Activated naive CD8-positive, alpha-beta T cell (primary cell): Measurements from ENCODE around the gene CMSS1.
A peak's percentile ranks its signal among the peaks of the same experiment; 100 is the strongest.
"Not testable (repeated sequence)": the region's sequence is repeated elsewhere in the genome, so short reads cannot be mapped to it uniquely, and the experiment has no call there.

ENCODE experiments used
- H3K27ac Mint-ChIP-seq: one replicate; pipeline ENCODE4 v1.8.0; 2021; ENCODE audit warnings: mixed read lengths
- H3K27me3 Mint-ChIP-seq: one replicate; pipeline ENCODE4 v1.8.0; 2021; ENCODE audit warnings: mixed read lengths
- H3K36me3 Mint-ChIP-seq: one replicate; pipeline ENCODE4 v1.8.0; 2021; ENCODE audit warnings: mixed read lengths
- H3K4me1 Mint-ChIP-seq: one replicate; pipeline ENCODE4 v1.8.0; 2021; ENCODE audit warnings: low read depth, mixed read lengths
- H3K4me3 Mint-ChIP-seq: one replicate; pipeline ENCODE4 v1.8.0; 2021; ENCODE audit warnings: mild to moderate bottlenecking, mixed read lengths
- H3K9me3 Mint-ChIP-seq: one replicate; pipeline ENCODE4 v1.8.0; 2021; ENCODE audit warnings: low read depth, mixed read lengths

Gene CMSS1

DNA sequence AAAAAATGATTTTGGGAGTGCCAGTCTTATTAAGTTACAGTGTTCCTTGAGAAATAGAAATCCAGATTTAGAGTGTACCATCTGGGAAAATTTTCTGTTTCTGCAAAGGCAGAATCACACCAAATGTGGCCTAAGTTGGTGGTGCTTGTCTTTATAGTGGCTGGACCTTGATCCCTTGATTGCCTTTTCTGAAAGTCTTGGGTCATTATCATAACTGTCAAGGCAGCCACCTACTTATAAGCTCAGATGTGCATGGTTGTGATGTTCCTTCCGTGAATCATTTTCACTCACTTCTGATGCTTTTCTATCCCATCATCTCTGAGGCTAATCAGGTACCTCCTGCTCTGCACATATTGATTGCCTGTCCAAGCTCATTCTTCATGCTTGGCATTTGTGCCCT, 20.1 kb downstream of the CMSS1 start:
- Mint-ChIP-seq H3K9me3 (no peaks in the 10 kb centered on the region), H3K27me3 (no peaks in the 10 kb centered on the region), H3K36me3 (no peaks in the 10 kb centered on the region), H3K4me1 (peaks cover 8% of the 10 kb centered on the region), H3K4me3 (no peak overlapping the region), H3K27ac (no peak overlapping the region)

DNA sequence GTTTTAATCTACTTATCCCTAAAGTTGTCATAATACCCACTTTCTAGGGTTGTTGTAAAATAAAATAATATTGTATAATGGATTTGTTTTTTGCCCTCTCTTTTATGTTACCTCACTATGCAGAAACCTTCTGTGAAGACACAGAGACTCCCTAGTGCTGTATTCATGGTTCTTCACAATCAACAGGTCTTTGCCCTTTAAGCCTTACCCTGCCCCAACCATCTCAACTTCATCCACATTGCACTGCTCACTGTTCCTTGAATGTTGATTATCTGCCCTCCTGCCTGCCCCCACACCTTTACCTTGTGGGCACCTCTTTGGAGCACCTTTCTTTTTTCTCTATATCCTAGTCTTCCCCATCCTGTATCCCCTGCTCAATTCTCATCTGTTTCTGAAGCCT, 21.1 kb downstream of the CMSS1 start:
- H3K36me3 Mint-ChIP-seq, result no peaks in the 10 kb centered on the region
- H3K4me3 Mint-ChIP-seq, result no peak overlapping the region

DNA sequence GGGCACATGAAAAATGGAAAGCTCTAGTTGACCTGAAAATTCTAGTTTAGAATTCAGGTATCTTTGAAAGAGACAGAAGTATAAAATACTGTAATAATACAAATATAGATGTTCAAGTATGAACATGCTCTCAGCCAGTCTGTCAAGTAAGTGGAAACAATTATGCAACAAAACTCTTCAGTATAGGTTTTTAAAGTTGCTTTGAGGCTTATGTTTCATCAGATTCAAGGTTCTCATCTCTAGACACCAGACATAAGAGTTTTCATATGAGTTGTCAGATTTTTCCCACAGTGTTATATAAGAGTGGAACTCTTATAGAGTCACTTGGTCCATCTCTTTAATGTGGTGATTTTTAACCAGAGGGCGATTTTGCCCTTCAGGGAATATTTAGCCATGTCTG, 22.0 kb downstream of the CMSS1 start:
- no peaks in the 10 kb centered on the region for H3K9me3 Mint-ChIP-seq
- peaks cover 5% of the 10 kb centered on the region for H3K4me1 Mint-ChIP-seq
- H3K36me3 Mint-ChIP-seq, result no peaks in the 10 kb centered on the region
- no peak overlapping the region for H3K4me3 Mint-ChIP-seq
- peak overlapping the region; percentile 2 for H3K27ac Mint-ChIP-seq
- H3K27me3 Mint-ChIP-seq, result no peaks in the 10 kb centered on the region

More for the DNA sequence above, 21.1 kb downstream of the CMSS1 start:
- peaks cover 3% of the 10 kb centered on the region for H3K4me1 Mint-ChIP-seq
- no peak overlapping the region for H3K27ac Mint-ChIP-seq
- H3K9me3 Mint-ChIP-seq, result no peaks in the 10 kb centered on the region
- H3K27me3 Mint-ChIP-seq, result no peaks in the 10 kb centered on the region

DNA sequence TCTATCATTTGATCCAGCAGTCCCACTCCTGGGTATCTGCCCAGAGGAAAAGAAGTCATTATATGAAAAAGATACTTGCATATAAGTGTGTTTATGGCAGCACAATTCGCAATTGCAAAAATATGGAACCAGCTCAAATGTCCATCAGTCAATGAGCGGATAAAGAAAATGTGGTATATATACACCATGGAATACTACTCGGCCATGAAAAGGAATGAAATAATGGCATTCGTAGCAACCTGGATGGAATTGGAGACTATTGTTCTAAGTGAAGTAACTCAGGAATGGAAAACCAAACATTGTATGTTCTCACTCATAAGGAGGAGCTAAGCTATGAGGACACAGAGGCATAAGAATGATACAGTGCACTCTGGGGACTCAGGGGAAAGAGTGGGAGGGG, 24.3 kb downstream of the CMSS1 start:
- peaks cover 18% of the 10 kb centered on the region for H3K4me1 Mint-ChIP-seq
- H3K36me3 Mint-ChIP-seq, H3K27me3 Mint-ChIP-seq: not testable (repeated sequence)

DNA sequence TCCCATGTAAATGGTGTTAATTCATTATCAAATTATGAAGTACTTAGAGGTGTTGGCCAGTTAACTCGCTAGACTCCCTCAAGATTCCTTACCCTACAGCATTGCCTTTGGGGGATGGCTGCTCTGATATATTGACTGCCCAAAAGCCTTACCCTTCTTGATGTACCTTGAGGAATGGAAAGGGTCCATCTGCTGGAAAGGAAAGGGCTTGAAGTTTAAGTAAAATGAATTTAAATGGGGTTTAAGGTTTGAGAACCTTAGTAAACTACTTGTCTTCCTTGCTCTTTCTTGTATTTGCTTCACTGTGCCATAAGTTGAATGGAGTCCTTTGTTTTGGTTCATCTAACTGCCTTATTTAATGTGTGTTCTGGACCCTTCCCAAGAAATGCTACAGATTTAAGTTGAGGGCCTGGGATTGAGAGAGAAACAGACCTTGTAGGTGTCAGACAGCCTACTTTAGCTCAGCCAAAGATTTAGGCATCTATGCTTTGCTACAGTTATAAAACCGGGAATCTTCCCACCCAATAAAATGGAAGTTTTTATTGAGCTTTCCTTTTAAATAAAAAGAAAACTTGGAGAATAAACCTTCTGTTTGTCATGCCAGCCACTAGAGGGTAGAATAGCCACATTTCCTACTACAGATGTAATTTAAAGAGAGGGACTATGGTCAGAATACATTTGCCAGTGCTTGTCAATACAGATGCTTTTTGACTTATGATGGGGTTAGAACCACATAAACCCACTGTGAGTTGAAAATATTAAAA, 25.3 kb downstream of the CMSS1 start:
- peaks cover 19% of the 10 kb centered on the region for H3K4me1 Mint-ChIP-seq
- peaks cover 2% of the 10 kb centered on the region for H3K36me3 Mint-ChIP-seq
- no peak overlapping the region for H3K4me3 Mint-ChIP-seq
- H3K27me3 Mint-ChIP-seq, result no peaks in the 10 kb centered on the region
- no peak overlapping the region for H3K27ac Mint-ChIP-seq
- no peaks in the 10 kb centered on the region for H3K9me3 Mint-ChIP-seq

More for the DNA sequence above, 24.3 kb downstream of the CMSS1 start:
- H3K27ac Mint-ChIP-seq, H3K4me3 Mint-ChIP-seq, H3K9me3 Mint-ChIP-seq: not testable (repeated sequence)

DNA sequence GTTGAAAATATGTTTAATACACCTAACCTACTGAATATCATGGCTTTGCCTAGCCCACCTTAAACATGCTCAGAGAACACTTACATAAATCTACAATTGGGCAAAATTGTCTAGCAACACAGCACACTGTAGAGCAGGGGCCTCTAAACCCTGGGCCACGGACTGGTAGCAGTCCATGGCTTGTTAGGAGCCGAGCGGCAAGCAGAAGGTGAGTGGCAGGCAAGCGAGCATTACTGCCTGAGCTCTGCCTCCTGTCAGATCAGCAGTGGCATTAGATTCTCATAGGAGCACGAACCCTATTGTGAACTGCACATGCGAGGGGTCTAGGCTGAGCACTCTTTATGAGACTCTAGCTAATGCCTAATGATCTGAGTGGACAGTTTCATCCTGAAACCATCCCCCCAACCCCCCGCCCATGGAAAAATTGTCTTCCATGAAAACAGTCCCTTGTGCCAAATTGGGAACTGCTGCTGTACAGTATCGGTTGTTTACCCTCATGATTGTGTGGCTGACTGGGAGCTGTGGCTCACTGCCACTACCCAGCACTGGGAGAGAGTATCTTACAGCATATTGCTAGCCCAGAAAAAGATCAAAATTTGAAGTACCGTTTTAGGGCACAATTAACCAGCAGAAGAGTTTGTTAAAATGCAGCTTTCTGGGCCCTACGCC, 26.1 kb downstream of the CMSS1 start:
- Mint-ChIP-seq H3K4me1 (peaks cover 22% of the 10 kb centered on the region), H3K9me3 (no peaks in the 10 kb centered on the region), H3K27ac (no peak overlapping the region), H3K4me3 (no peak overlapping the region), H3K36me3 (peaks cover 2% of the 10 kb centered on the region), H3K27me3 (no peaks in the 10 kb centered on the region)

DNA sequence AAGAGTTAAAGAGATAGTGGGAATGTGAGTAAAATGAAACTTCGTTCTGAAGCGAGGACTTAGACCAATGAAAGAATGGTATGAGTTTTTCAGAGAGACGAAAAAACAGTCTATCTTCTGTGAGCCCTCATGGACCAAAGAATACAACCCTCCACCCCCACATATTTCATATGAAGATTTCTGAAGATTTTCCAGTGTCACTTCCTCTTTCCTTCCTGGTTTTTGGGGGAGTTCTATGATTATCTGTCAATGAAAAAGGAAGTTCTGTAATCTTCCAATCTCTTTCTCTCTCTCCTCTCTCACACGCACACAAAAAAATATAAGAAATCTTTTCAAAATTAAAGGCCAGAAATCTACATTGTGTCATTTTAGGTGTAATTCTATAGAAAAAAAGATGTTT, 27.7 kb downstream of the CMSS1 start:
- Mint-ChIP-seq H3K27me3 (no peaks in the 10 kb centered on the region), H3K4me3 (no peak overlapping the region), H3K4me1 (peaks cover 20% of the 10 kb centered on the region), H3K9me3 (no peaks in the 10 kb centered on the region), H3K36me3 (peaks cover 2% of the 10 kb centered on the region), H3K27ac (no peak overlapping the region)

DNA sequence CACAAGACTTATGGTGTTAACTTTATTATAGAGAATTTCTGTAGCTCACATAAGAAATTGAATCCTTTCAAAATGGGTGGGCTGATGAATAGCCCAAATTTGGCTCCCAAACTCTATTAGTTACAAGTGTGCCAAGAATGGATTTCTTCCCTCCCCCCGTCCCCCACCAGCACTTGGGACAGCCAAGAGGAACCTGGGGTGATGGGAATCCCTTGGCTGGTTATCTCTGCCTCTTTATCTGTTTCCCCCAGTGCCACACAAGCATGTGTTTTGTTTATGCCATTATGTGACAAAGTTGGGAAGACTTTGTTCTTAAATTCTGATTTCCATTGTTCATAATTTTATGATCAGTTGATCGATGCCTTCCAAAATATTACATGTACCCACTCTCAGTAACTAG, 28.3 kb downstream of the CMSS1 start:
- H3K4me1 Mint-ChIP-seq, result peaks cover 20% of the 10 kb centered on the region
- no peak overlapping the region for H3K4me3 Mint-ChIP-seq
- no peaks in the 10 kb centered on the region for H3K9me3 Mint-ChIP-seq
- no peak overlapping the region for H3K27ac Mint-ChIP-seq
- peaks cover 2% of the 10 kb centered on the region for H3K36me3 Mint-ChIP-seq
- H3K27me3 Mint-ChIP-seq, result no peaks in the 10 kb centered on the region

DNA sequence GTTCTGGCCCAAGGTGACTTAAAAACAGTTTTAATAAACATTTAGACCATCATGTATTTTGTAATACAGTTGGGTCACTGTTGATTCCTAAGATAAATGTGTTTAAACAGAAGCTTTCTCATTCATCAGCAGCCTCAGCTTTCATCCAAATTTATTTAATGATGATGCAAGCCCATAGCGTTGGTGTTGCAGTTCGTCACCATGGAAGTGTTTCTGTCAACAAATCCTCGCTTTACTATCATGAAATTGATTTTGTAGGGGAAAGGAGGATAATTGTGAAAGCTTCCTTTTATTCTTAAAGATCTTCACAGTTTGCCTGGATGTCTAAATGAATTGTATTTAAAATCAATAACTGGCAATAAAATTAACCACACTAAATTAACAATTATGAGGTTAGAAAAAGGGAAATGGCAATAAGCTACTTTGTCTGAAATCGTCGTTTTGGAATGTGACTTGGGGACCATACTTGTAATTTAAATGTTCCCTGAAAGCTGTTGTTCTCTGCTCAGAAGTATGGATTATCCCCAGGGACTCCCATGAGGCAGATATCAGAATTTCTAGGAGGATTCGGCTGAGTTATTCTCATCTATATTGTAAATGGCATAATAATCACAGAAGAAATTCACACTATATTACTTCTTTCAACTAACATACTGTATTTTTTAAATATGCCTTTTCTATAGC, 29.0 kb downstream of the CMSS1 start:
- Mint-ChIP-seq H3K9me3 (no peaks in the 10 kb centered on the region), H3K36me3 (peaks cover 2% of the 10 kb centered on the region), H3K4me3 (no peak overlapping the region), H3K27me3 (no peaks in the 10 kb centered on the region), H3K27ac (no peak overlapping the region), H3K4me1 (peaks cover 20% of the 10 kb centered on the region)

DNA sequence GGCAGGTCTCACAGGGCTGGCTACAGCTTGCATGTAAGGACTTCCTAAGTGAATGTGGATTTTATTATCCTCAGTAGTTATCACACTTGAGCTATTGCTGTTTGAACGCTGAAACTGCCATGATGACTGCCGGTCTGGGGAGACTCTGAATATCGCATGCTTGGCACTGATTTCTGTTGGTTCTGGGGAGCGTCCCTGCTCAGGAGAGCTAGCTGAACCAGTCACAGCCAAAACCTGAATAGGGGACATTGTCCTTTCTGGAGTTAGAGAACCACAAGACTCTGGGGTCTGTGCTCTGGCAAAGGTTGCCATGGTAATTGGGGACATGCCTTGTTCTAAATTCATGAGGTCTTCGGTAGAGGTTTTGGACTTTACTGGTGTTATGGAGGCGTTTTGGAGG, 30.8 kb downstream of the CMSS1 start:
- no peaks in the 10 kb centered on the region for H3K9me3 Mint-ChIP-seq
- no peak overlapping the region for H3K4me3 Mint-ChIP-seq
- H3K27me3 Mint-ChIP-seq, result no peaks in the 10 kb centered on the region
- peaks cover 2% of the 10 kb centered on the region for H3K36me3 Mint-ChIP-seq
- no peak overlapping the region for H3K27ac Mint-ChIP-seq
- peaks cover 20% of the 10 kb centered on the region for H3K4me1 Mint-ChIP-seq

DNA sequence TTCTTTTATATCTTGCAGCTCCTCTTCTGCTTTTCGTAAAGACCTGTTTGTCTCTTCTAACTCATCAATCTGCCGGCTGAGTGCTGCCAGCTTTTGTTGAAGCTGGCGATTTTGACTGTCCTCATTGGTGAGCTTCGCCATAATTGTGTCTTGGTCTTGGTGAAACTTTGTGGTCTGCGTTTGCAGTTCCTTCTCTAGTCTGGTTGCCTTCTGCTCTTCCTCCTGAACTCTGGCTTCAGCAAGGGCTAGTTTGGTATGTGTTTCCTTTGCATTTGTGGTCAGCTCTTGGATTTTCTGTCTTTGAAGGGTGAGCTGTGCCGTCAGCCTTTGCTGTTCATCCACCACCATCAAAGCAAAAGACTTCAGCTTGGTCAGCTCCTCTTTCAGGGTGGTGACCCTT, 32.9 kb downstream of the CMSS1 start:
- H3K4me1 Mint-ChIP-seq, result peaks cover 8% of the 10 kb centered on the region

DNA sequence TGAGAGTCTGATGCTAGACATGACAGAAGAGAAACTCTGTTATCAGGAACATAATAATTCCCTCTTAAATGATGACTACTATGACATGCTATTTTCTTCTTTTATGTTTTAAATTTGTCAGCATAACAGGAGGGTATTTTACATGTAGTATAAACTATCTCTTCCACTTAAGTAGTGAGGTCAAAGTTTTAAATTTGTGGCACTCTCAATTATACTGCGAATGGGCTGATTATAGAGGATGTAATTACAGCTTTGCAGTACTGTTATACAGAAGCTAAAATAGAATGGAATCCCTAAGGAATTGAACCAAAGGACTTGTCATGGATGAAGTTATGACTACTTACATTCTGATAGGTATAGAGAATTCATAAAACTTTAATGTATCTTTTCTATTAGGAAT, 34.3 kb downstream of the CMSS1 start:
- Mint-ChIP-seq H3K9me3 (no peaks in the 10 kb centered on the region), H3K4me1 (peaks cover 9% of the 10 kb centered on the region), H3K4me3 (no peak overlapping the region), H3K27me3 (no peaks in the 10 kb centered on the region), H3K27ac (no peak overlapping the region), H3K36me3 (peaks cover 5% of the 10 kb centered on the region)

More for the DNA sequence above, 32.9 kb downstream of the CMSS1 start:
- H3K4me3 Mint-ChIP-seq, result no peak overlapping the region
- no peak overlapping the region for H3K27ac Mint-ChIP-seq
- no peaks in the 10 kb centered on the region for H3K27me3 Mint-ChIP-seq
- H3K36me3 Mint-ChIP-seq, result peaks cover 2% of the 10 kb centered on the region
- H3K9me3 Mint-ChIP-seq, result no peaks in the 10 kb centered on the region

DNA sequence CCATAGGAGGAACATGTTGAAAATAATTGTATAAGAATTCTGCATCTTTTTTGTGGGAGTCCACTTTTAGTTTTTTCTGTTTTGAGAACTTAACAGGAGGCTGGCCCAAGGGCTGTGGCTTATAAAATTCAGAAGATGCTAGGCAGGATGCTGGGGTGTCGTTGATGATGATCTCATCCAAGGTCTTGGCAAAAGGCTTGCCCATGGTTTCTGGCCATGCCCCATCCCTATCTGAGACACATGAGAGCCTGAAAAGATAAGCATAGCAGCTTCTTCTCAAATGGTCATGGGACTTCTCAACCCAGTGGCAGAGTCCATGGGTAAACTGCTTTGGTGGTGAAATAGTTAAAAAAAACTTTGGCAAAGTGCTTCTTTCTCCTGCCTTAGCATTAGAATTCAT, 35.2 kb downstream of the CMSS1 start:
- peaks cover 5% of the 10 kb centered on the region for H3K36me3 Mint-ChIP-seq
- peaks cover 11% of the 10 kb centered on the region for H3K4me1 Mint-ChIP-seq
- H3K4me3 Mint-ChIP-seq, result no peak overlapping the region
- no peaks in the 10 kb centered on the region for H3K27me3 Mint-ChIP-seq
- H3K27ac Mint-ChIP-seq, result no peak overlapping the region
- no peaks in the 10 kb centered on the region for H3K9me3 Mint-ChIP-seq

DNA sequence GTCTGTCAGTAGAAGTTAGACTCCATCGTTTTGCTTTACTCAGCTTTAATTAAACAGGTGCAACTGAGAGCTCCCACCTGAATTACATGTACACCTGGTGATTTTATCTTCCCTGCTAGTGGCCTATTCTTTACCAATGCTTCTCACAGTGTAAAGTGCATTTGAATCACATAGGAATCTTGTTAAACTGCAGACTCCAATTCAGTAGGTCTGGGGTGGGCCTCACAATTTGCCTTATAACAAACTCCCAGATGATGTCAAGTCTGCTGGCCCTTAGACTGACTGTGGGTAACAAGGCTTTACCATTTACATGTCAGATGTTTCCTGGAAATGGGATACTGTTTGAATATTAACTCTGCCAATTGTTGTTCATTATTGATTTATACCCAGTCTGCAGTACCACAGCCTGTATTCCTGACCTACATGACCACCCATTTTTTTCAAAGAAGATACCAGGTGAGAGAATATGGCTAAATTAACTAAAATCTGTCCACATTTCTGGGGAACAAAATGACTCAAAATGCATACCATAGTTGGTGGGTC, 37.2 kb downstream of the CMSS1 start:
- Mint-ChIP-seq H3K9me3 (no peaks in the 10 kb centered on the region), H3K4me3 (no peak overlapping the region), H3K27me3 (no peaks in the 10 kb centered on the region), H3K27ac (no peak overlapping the region), H3K4me1 (peaks cover 6% of the 10 kb centered on the region), H3K36me3 (peaks cover 10% of the 10 kb centered on the region)

DNA sequence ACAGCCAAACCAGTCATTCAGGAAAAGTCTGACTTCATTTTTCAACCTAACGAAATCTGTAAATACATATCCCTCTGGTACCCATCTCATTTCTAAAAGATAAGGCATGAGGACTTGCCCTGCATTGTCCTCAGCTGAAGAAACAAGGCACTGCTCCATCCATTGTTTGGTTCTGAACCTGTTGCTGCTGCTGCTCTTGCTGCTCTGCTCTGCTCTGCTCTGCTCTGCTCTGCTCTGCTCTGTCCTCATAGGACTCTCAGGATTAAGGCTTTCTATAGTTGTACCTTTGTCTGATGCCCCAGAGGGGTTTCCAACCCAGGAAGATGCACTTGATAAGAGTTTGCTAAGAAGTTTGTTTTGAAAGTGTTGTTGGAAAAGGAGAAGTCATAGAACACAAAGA, 38.2 kb downstream of the CMSS1 start:
- Mint-ChIP-seq H3K9me3 (no peaks in the 10 kb centered on the region), H3K27ac (no peak overlapping the region), H3K4me3 (no peak overlapping the region), H3K27me3 (no peaks in the 10 kb centered on the region), H3K36me3 (peaks cover 10% of the 10 kb centered on the region), H3K4me1 (peaks cover 6% of the 10 kb centered on the region)
